Measurements from ENCODE around the gene SLC7A14. TPM values are rescaled to one million over a fixed set of nuclear protein-coding genes. Genes with fewer than 3 reads are reported as not detected.
A peak's percentile ranks its signal among the peaks of the same experiment; 100 is the strongest.

SLC7A14 gene
- total and polyA plus RNA-seq, 2 of the 13 experiments (the other 11 are each of a cell fraction or from before 2014, with no cell fraction given): not detected

DNA sequence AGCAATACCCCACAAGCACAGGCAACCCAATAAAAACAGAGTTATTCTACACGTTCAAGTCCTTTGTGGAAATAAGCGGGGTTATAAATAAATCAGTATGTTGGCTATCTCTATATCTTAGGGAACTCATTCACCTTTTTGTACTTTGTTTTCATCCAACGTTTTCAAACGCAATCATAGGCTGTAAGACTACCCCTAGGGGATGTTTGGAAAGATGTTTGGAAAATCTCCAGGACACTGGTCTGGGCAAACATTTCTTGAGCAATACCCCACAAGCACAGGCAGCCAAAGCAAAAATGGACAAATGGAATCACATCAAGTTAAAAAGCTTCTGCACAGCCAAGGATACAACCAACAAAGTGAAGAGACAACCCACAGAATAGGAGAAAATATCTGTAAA is 97.1 kb downstream of the SLC7A14 start (continued):
- TF ChIP-seq, protein P1, sequence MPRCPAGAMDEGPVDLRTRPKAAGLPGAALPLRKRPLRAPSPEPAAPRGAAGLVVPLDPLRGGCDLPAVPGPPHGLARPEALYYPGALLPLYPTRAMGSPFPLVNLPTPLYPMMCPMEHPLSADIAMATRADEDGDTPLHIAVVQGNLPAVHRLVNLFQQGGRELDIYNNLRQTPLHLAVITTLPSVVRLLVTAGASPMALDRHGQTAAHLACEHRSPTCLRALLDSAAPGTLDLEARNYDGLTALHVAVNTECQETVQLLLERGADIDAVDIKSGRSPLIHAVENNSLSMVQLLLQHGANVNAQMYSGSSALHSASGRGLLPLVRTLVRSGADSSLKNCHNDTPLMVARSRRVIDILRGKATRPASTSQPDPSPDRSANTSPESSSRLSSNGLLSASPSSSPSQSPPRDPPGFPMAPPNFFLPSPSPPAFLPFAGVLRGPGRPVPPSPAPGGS (CRISPR knock-in tag; IDR thresholded peaks at IDR 0.05): no peak
- TF ChIP-seq, protein P2, sequence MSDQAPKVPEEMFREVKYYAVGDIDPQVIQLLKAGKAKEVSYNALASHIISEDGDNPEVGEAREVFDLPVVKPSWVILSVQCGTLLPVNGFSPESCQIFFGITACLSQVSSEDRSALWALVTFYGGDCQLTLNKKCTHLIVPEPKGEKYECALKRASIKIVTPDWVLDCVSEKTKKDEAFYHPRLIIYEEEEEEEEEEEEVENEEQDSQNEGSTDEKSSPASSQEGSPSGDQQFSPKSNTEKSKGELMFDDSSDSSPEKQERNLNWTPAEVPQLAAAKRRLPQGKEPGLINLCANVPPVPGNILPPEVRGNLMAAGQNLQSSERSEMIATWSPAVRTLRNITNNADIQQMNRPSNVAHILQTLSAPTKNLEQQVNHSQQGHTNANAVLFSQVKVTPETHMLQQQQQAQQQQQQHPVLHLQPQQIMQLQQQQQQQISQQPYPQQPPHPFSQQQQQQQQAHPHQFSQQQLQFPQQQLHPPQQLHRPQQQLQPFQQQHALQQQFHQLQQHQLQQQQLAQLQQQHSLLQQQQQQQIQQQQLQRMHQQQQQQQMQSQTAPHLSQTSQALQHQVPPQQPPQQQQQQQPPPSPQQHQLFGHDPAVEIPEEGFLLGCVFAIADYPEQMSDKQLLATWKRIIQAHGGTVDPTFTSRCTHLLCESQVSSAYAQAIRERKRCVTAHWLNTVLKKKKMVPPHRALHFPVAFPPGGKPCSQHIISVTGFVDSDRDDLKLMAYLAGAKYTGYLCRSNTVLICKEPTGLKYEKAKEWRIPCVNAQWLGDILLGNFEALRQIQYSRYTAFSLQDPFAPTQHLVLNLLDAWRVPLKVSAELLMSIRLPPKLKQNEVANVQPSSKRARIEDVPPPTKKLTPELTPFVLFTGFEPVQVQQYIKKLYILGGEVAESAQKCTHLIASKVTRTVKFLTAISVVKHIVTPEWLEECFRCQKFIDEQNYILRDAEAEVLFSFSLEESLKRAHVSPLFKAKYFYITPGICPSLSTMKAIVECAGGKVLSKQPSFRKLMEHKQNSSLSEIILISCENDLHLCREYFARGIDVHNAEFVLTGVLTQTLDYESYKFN (CRISPR knock-in tag; conservative IDR thresholded peaks at IDR 0.05): peak; percentile 60
- TF ChIP-seq ZNF543 (CRISPR knock-in tag; IDR thresholded peaks at IDR 0.05): no peak
- TF ChIP-seq, protein P3, sequence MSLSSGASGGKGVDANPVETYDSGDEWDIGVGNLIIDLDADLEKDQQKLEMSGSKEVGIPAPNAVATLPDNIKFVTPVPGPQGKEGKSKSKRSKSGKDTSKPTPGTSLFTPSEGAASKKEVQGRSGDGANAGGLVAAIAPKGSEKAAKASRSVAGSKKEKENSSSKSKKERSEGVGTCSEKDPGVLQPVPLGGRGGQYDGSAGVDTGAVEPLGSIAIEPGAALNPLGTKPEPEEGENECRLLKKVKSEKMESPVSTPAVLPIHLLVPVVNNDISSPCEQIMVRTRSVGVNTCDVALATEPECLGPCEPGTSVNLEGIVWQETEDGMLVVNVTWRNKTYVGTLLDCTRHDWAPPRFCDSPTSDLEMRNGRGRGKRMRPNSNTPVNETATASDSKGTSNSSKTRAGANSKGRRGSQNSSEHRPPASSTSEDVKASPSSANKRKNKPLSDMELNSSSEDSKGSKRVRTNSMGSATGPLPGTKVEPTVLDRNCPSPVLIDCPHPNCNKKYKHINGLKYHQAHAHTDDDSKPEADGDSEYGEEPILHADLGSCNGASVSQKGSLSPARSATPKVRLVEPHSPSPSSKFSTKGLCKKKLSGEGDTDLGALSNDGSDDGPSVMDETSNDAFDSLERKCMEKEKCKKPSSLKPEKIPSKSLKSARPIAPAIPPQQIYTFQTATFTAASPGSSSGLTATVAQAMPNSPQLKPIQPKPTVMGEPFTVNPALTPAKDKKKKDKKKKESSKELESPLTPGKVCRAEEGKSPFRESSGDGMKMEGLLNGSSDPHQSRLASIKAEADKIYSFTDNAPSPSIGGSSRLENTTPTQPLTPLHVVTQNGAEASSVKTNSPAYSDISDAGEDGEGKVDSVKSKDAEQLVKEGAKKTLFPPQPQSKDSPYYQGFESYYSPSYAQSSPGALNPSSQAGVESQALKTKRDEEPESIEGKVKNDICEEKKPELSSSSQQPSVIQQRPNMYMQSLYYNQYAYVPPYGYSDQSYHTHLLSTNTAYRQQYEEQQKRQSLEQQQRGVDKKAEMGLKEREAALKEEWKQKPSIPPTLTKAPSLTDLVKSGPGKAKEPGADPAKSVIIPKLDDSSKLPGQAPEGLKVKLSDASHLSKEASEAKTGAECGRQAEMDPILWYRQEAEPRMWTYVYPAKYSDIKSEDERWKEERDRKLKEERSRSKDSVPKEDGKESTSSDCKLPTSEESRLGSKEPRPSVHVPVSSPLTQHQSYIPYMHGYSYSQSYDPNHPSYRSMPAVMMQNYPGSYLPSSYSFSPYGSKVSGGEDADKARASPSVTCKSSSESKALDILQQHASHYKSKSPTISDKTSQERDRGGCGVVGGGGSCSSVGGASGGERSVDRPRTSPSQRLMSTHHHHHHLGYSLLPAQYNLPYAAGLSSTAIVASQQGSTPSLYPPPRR (CRISPR knock-in tag; IDR thresholded peaks at IDR 0.05; ENCODE audit: borderline replicate concordance): peak; percentile 22; the same call in 1 of the 2 replicates
- TF ChIP-seq LCORL (IDR thresholded peaks at IDR 0.05): no peak
- TF ChIP-seq LCORL (CRISPR knock-in tag; IDR thresholded peaks at IDR 0.05): peak; percentile 64; the same call in 1 of the 2 replicates
- TF ChIP-seq ATRX (CRISPR knock-in tag; IDR thresholded peaks at IDR 0.05; ENCODE audit: borderline replicate concordance): no peak
- no peak for TF ChIP-seq SNAPC2 (CRISPR knock-in tag; IDR thresholded peaks at IDR 0.05)
- TF ChIP-seq KAT7 (CRISPR knock-in tag; IDR thresholded peaks at IDR 0.05; ENCODE audit: borderline replicate concordance): 0 out of 2 replicates have a peak, but pooled peaks have one; percentile 31
- TF ChIP-seq RCOR2 (CRISPR knock-in tag; IDR thresholded peaks at IDR 0.05): 0 out of 2 replicates have a peak, but pooled peaks have one; percentile 58
- TF ChIP-seq ZNF747 (CRISPR knock-in tag; IDR thresholded peaks at IDR 0.05; ENCODE audit: borderline replicate concordance): no peak
- no peak for TF ChIP-seq ZEB1 (IDR thresholded peaks at IDR 0.05; ENCODE audit: insufficient replicate concordance, low read depth)
- TF ChIP-seq SMARCC2 (IDR thresholded peaks at IDR 0.05): no peak
- TF ChIP-seq PITX1 (CRISPR knock-in tag; IDR thresholded peaks at IDR 0.05): no peak
- TF ChIP-seq MIER2 (CRISPR knock-in tag; IDR thresholded peaks at IDR 0.05): 0 out of 2 replicates have a peak, but pooled peaks have one; percentile 15
- no peak for TF ChIP-seq ZBTB3 (CRISPR knock-in tag; IDR thresholded peaks at IDR 0.05; ENCODE audit: borderline replicate concordance, low read depth)
- TF ChIP-seq, protein P4, sequence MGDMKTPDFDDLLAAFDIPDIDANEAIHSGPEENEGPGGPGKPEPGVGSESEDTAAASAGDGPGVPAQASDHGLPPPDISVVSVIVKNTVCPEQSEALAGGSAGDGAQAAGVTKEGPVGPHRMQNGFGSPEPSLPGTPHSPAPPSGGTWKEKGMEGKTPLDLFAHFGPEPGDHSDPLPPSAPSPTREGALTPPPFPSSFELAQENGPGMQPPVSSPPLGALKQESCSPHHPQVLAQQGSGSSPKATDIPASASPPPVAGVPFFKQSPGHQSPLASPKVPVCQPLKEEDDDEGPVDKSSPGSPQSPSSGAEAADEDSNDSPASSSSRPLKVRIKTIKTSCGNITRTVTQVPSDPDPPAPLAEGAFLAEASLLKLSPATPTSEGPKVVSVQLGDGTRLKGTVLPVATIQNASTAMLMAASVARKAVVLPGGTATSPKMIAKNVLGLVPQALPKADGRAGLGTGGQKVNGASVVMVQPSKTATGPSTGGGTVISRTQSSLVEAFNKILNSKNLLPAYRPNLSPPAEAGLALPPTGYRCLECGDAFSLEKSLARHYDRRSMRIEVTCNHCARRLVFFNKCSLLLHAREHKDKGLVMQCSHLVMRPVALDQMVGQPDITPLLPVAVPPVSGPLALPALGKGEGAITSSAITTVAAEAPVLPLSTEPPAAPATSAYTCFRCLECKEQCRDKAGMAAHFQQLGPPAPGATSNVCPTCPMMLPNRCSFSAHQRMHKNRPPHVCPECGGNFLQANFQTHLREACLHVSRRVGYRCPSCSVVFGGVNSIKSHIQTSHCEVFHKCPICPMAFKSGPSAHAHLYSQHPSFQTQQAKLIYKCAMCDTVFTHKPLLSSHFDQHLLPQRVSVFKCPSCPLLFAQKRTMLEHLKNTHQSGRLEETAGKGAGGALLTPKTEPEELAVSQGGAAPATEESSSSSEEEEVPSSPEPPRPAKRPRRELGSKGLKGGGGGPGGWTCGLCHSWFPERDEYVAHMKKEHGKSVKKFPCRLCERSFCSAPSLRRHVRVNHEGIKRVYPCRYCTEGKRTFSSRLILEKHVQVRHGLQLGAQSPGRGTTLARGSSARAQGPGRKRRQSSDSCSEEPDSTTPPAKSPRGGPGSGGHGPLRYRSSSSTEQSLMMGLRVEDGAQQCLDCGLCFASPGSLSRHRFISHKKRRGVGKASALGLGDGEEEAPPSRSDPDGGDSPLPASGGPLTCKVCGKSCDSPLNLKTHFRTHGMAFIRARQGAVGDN (CRISPR knock-in tag; IDR thresholded peaks at IDR 0.05): no peak
